ENCODE results near the gene TUSC7. TPM values are rescaled to one million over a fixed set of nuclear protein-coding genes. Genes with fewer than 3 reads are reported as not detected.

The TUSC7 gene
- not detected in 5 replicates for total RNA-seq (2022; extraction: Qiagen RNA extraction; ENCODE audit: low read depth)

GRCh38 chr3:116709479-116709878 is at the start of gene TUSC7:
Gene TUSC7 (plus strand): TSS chr3:116709779.

All from A549 treated with DMSO at 1 μM for 4 hours (cell line).